HEK293 (cell line): ENCODE data around the gene WBP11.

Experiments used
- CTCF ChIA-PET: fragments of 350-600 bp; formaldehyde crosslinking; extraction: SDS; loops from one replicate; lab custom pipeline; 2021; ENCODE audit warnings: antibody characterized with exemption; lab: Yijun Ruan, JAX
- POLR2A ChIA-PET: fragments of 300-600 bp; formaldehyde crosslinking; extraction: SDS; loops from one replicate; lab custom pipeline; 2020; ENCODE audit warnings: antibody characterized with exemption, inconsistent platforms; lab: Yijun Ruan, JAX
- H3K27ac ChIP-seq: fragments of 200-500 bp; sonication (Bioruptor generic); 2 replicates; pipeline ENCODE4 v1.5.1; 2014; ENCODE audit warnings: low read depth, low read length, control low read depth, inconsistent platforms; ENCODE audit errors: extremely low read depth
- H3K36me3 ChIP-seq, 2 experiments: fragments of 200-500 bp in 1 of 2; sonication (Bioruptor generic) in 1 of 2; 1 replicate in 1 of 2; 2 replicates in 1 of 2; pipeline ENCODE4 v1.5.1; 2014 to 2017; ENCODE audit warnings: inconsistent platforms in 2 of 2, low read length in 2 of 2; ENCODE audit not compliant: control insufficient read depth in 2 of 2, insufficient read depth in 1 of 2
- H3K4me1 ChIP-seq: fragments of 200-500 bp; sonication (Bioruptor generic); 2 replicates; pipeline ENCODE4 v1.5.1; 2014; ENCODE audit warnings: mild to moderate bottlenecking, low read length, inconsistent platforms; ENCODE audit not compliant: control insufficient read depth, insufficient read depth
- H3K4me3 ChIP-seq: 2 replicates; pipeline ENCODE4 v1.5.1; 2011; ENCODE audit warnings: low read depth, mild to moderate bottlenecking, control low read depth, low read length, moderate library complexity
- H3K9me3 ChIP-seq: fragments of 200-500 bp; sonication (Bioruptor generic); 2 replicates; pipeline ENCODE4 v1.5.1; 2014; ENCODE audit warnings: low read depth, low read length, inconsistent platforms; ENCODE audit not compliant: control insufficient read depth, insufficient read depth
- BCL11A ChIP-seq: fragments of 450-650 bp; formaldehyde crosslinking; IDR thresholded peaks from 2 replicates; pipeline ENCODE4 v1.5.1; 2016; ENCODE audit warnings: low read depth, missing biosample characterization, missing genetic modification characterization
- CTCF ChIP-seq: fragments of 450-650 bp; formaldehyde crosslinking; IDR thresholded peaks from 2 replicates; pipeline ENCODE4 v1.5.1; 2016; ENCODE audit warnings: missing biosample characterization, missing genetic modification characterization
- IKZF3 ChIP-seq: fragments of 450-650 bp; IDR thresholded peaks from 2 replicates; pipeline ENCODE4 v1.5.0; 2018; ENCODE audit warnings: missing biosample characterization, mild to moderate bottlenecking, missing genetic modification characterization, moderate library complexity
- KLF1 ChIP-seq: fragments of 450-650 bp; formaldehyde crosslinking; IDR thresholded peaks from 2 replicates; pipeline ENCODE4 v1.5.1; 2016; ENCODE audit warnings: missing biosample characterization, missing genetic modification characterization
- KLF17 ChIP-seq: fragments of 450-650 bp; formaldehyde crosslinking; IDR thresholded peaks from 2 replicates; pipeline ENCODE4 v1.5.1; 2016; ENCODE audit warnings: missing biosample characterization, missing genetic modification characterization
- SCRT2 ChIP-seq: fragments of 450-650 bp; formaldehyde crosslinking; IDR thresholded peaks from 2 replicates; pipeline ENCODE4 v1.5.1; 2016; ENCODE audit warnings: missing biosample characterization, missing genetic modification characterization
- ZBTB49 ChIP-seq: fragments of 450-650 bp; formaldehyde crosslinking; IDR thresholded peaks from 2 replicates; pipeline ENCODE4 v1.5.1; 2016; ENCODE audit warnings: missing biosample characterization, missing genetic modification characterization, low read depth
- ZNF132 ChIP-seq: fragments of 450-650 bp; formaldehyde crosslinking; IDR thresholded peaks from 2 replicates; pipeline ENCODE4 v1.5.1; 2017; ENCODE audit warnings: missing biosample characterization, missing genetic modification characterization, borderline replicate concordance
- ZNF211 ChIP-seq: fragments of 450-650 bp; formaldehyde crosslinking; IDR thresholded peaks from 2 replicates; pipeline ENCODE4 v1.5.1; 2016; ENCODE audit warnings: low read depth, missing biosample characterization, missing genetic modification characterization
- ZNF280C ChIP-seq: fragments of 450-650 bp; formaldehyde crosslinking; IDR thresholded peaks from 2 replicates; pipeline ENCODE4 v1.5.1; 2016; ENCODE audit warnings: missing biosample characterization, missing genetic modification characterization
- ZNF391 ChIP-seq: fragments of 450-650 bp; formaldehyde crosslinking; IDR thresholded peaks from 2 replicates; pipeline ENCODE4 v1.5.1; 2016; ENCODE audit warnings: low read depth, missing biosample characterization, missing genetic modification characterization, borderline replicate concordance
- ZNF423 ChIP-seq: fragments of 450-650 bp; formaldehyde crosslinking; IDR thresholded peaks from 2 replicates; pipeline ENCODE4 v1.5.1; 2016; ENCODE audit warnings: missing biosample characterization, missing genetic modification characterization
- ZNF449 ChIP-seq: fragments of 450-650 bp; formaldehyde crosslinking; IDR thresholded peaks from 2 replicates; pipeline ENCODE4 v1.5.1; 2017; ENCODE audit warnings: missing biosample characterization, mild to moderate bottlenecking, missing genetic modification characterization, moderate library complexity
- ZNF521 ChIP-seq: fragments of 450-650 bp; formaldehyde crosslinking; IDR thresholded peaks from 2 replicates; pipeline ENCODE4 v1.5.1; 2017; ENCODE audit warnings: missing biosample characterization, mild to moderate bottlenecking, missing genetic modification characterization
- ZNF600 ChIP-seq: fragments of 450-650 bp; formaldehyde crosslinking; IDR thresholded peaks from 2 replicates; pipeline ENCODE4 v1.5.1; 2016; ENCODE audit warnings: missing biosample characterization, missing genetic modification characterization
- ZNF610 ChIP-seq: fragments of 450-650 bp; formaldehyde crosslinking; IDR thresholded peaks from 2 replicates; pipeline ENCODE4 v1.5.1; 2016; ENCODE audit warnings: missing biosample characterization, missing genetic modification characterization, borderline replicate concordance
- ZNF664 ChIP-seq: fragments of 450-650 bp; formaldehyde crosslinking; IDR thresholded peaks from 2 replicates; pipeline ENCODE4 v1.5.1; 2016; ENCODE audit warnings: missing biosample characterization, missing genetic modification characterization
- ZNF707 ChIP-seq: fragments of 450-650 bp; formaldehyde crosslinking; IDR thresholded peaks from 2 replicates; pipeline ENCODE4 v1.5.1; 2016; ENCODE audit warnings: missing biosample characterization, missing genetic modification characterization
- ZSCAN18 ChIP-seq: fragments of 450-650 bp; formaldehyde crosslinking; IDR thresholded peaks from 2 replicates; pipeline ENCODE4 v1.5.1; 2016; ENCODE audit warnings: missing biosample characterization, missing genetic modification characterization

The WBP11 gene

GRCh38 chr12:14773685-14774073 lies 29.6 kb downstream of the WBP11 start:
- TF ChIP-seq ZNF391 (no peak), ZNF664 (no peak), ZNF423 (tag by site-specific recombination) (no peak), IKZF3 (tag by site-specific recombination) (no peak), ZNF521 (tag by site-specific recombination) (no peak), ZNF211 (tag by site-specific recombination) (no peak)
- no peak overlapping the region for H3K27ac ChIP-seq
- peak overlapping the region; percentile 74 for H3K4me3 ChIP-seq
- ChIA-PET POLR2A (interaction anchor here (1.7 to 2.6 kb wide), 2 partner anchors 11 to 29 kb away, joined by 8 to 18 read pairs; partner anchors contain the start of genes C12orf60 and WBP11), CTCF (no interaction called here)
- H3K4me1 ChIP-seq: peaks cover 10% of the 10 kb centered on the region; the same call in 1 of the 2 replicates
- H3K9me3 ChIP-seq: no peaks in the 10 kb centered on the region
- no peaks in the 10 kb centered on the region for H3K36me3 ChIP-seq

- Histone ChIP-seq H3K4me1 (peaks cover 10% of the 10 kb centered on the region; the same call in 1 of the 2 replicates), H3K9me3 (no peaks in the 10 kb centered on the region), H3K4me3 (no peak overlapping the region), H3K27ac (no peak overlapping the region), H3K36me3 (no peaks in the 10 kb centered on the region)
- TF ChIP-seq CTCF (tag by site-specific recombination) (no peak), ZNF280C (tag by site-specific recombination) (no peak), ZBTB49 (no peak), ZNF707 (no peak)
- ChIA-PET POLR2A (interaction anchor here (0.7 to 2.6 kb wide), 2 partner anchors 30 to 469 kb away, joined by 6 to 18 read pairs; partner anchors contain the start of genes C12orf60 and WBP11), CTCF (interaction anchor here (0.5 kb wide), 1 partner anchor 535 kb away, joined by 3 read pairs; no protein-coding TSS in a partner anchor)
Measured at GRCh38 chr12:14772946-14773345, 30.3 kb downstream of the WBP11 start.

- CTCF ChIA-PET: interaction anchor here (0.6 kb wide), 2 partner anchors 18 to 28 kb away, joined by 3 read pairs; no protein-coding TSS in a partner anchor
- no peak for TF ChIP-seq ZNF132 (tag by site-specific recombination)
- TF ChIP-seq ZNF449 (tag by site-specific recombination): no peak
- TF ChIP-seq SCRT2: no peak
- no peak for TF ChIP-seq KLF1
- no peak for TF ChIP-seq ZNF610 (tag by site-specific recombination)
- TF ChIP-seq ZSCAN18 (tag by site-specific recombination): no peak
- no peak for TF ChIP-seq KLF17 (tag by site-specific recombination)
- TF ChIP-seq BCL11A: no peak
- no peak for TF ChIP-seq ZNF600
Measured at GRCh38 chr12:14771651-14772137, 31.6 kb downstream of the WBP11 start.

More at GRCh38 chr12:14771651-14772137, 31.6 kb downstream of the WBP11 start:
- no peaks in the 10 kb centered on the region for H3K36me3 ChIP-seq
- H3K4me1 ChIP-seq: peaks cover 5% of the 10 kb centered on the region; the same call in 1 of the 2 replicates
- H3K27ac ChIP-seq: no peak overlapping the region
- POLR2A ChIA-PET: interaction anchor here (0.6 to 2.9 kb wide), 12 partner anchors 7 to 581 kb away, joined by 3 to 32 read pairs (median 4); partner anchors contain the start of genes C12orf60 and WBP11
- no peak overlapping the region for H3K4me3 ChIP-seq
- H3K9me3 ChIP-seq: no peaks in the 10 kb centered on the region
